HFFc6 (cell line): ENCODE results near the gene PPP1R12B. TPM values are rescaled to one million over a fixed set of nuclear protein-coding genes. Genes with fewer than 3 reads are reported as not detected.
"Not testable (repeated sequence)": the region's sequence is repeated elsewhere in the genome, so short reads cannot be mapped to it uniquely, and the experiment has no call there.

Experiments used
- DNase-seq: peaks from one replicate; pipeline ENCODE4 v3.0.0-alpha.2; 2018
- H3K27ac Mint-ChIP-seq: 2 replicates; pipeline ENCODE4 v1.8.0; 2020; ENCODE audit warnings: mild to moderate bottlenecking, mixed read lengths
- H3K27me3 Mint-ChIP-seq: 2 replicates; pipeline ENCODE4 v1.8.0; 2021; ENCODE audit warnings: mild to moderate bottlenecking, moderate library complexity, mixed read lengths; ENCODE audit not compliant: insufficient read depth
- H3K36me3 Mint-ChIP-seq: 2 replicates; pipeline ENCODE4 v1.8.0; 2021; ENCODE audit warnings: low read depth, mixed read lengths
- H3K4me1 Mint-ChIP-seq: 2 replicates; pipeline ENCODE4 v1.8.0; 2020; ENCODE audit warnings: low read depth, mixed read lengths
- H3K4me3 Mint-ChIP-seq: 2 replicates; pipeline ENCODE4 v1.8.0; 2020; ENCODE audit warnings: mild to moderate bottlenecking, moderate library complexity, mixed read lengths
- H3K9me3 Mint-ChIP-seq: 2 replicates; pipeline ENCODE4 v1.8.0; 2020; ENCODE audit warnings: mild to moderate bottlenecking, mixed read lengths
- total RNA-seq, 6 experiments: library from RNA; stranded (reverse); fragmentation: NEBNext Ultra II Directional; extraction: Animal tissue kit (Norgen Biotek cat#: 25700); gene quantifications; 2 replicates in 1 of 6; 3 replicates in 5 of 6; pipeline ENCODE4 v1.2.3, GENCODE V29; 2021
- TF ChIP-seq, protein P1 (sequence below): fragments of 200-600 bp; sonication (generic); IDR thresholded peaks from 2 replicates; pipeline ENCODE4 v1.5.0; 2021; ENCODE audit warnings: antibody characterized with exemption, mild to moderate bottlenecking

The PPP1R12B gene
- total RNA-seq, 6 experiments from 2014 or later = 5.3 to 9.9 (median 6.9) TPM

DNA sequence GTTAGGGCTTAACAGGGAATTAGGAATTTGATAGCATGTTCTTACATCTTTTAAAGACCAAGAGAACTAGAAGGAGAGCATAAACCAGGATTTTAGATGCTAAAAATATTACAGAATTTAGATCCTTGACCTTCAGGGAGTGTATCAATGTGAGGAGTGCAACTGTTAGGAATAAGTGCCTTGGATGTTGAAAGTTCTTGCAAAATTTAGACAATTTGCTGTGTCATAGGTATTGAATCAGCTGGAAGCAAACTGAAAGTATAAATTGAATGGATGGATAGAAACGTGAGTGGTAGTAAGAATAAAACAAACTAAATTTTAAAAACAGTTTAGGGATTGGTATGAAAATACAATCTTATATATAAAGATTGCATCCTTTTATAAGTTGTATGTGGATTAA lies 27.7 kb downstream of the PPP1R12B start:
- no peak for DNase-seq
- TF ChIP-seq, protein P1, sequence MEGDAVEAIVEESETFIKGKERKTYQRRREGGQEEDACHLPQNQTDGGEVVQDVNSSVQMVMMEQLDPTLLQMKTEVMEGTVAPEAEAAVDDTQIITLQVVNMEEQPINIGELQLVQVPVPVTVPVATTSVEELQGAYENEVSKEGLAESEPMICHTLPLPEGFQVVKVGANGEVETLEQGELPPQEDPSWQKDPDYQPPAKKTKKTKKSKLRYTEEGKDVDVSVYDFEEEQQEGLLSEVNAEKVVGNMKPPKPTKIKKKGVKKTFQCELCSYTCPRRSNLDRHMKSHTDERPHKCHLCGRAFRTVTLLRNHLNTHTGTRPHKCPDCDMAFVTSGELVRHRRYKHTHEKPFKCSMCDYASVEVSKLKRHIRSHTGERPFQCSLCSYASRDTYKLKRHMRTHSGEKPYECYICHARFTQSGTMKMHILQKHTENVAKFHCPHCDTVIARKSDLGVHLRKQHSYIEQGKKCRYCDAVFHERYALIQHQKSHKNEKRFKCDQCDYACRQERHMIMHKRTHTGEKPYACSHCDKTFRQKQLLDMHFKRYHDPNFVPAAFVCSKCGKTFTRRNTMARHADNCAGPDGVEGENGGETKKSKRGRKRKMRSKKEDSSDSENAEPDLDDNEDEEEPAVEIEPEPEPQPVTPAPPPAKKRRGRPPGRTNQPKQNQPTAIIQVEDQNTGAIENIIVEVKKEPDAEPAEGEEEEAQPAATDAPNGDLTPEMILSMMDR = no peak
- peak overlapping the region; percentile 42 for H3K4me3 Mint-ChIP-seq
- no peaks in the 10 kb centered on the region for H3K9me3 Mint-ChIP-seq
- no peaks in the 10 kb centered on the region for H3K27me3 Mint-ChIP-seq
- H3K4me1 Mint-ChIP-seq = peaks cover 22% of the 10 kb centered on the region
- H3K36me3 Mint-ChIP-seq = peaks cover 14% of the 10 kb centered on the region
- peak overlapping the region; percentile 37; the same call in 1 of the 2 replicates for H3K27ac Mint-ChIP-seq

DNA sequence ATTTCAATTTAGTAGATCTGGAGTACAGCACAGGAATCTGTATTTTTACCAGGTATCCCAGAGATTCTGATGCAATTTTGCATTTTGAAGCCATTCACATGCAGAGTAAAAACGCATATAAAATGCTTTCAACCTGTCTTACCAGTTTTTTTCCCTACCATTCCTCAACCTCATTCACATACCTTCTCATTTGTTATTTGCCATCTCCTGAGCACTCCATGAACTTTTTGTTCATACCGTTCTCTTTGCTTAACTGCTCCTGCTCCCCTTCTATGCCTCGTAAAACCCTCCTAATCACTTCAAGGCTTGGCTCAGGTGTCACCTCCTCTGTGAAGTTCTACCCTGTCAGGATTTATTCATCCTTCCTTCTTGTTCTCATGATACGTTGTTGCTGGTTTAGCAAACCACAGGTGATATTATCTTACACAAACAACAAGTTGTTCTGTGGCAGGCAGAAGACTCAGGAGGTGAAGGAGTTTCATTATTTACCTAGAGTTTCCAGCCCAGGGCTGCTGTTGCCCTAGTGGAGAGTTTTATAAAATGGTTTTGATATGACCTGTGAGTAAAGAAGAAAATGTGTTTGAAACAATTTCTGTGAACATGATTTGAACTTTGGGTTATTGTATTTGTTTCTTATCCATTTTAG lies 31.5 kb downstream of the PPP1R12B start:
- not testable (repeated sequence) for H3K27me3 Mint-ChIP-seq, H3K4me3 Mint-ChIP-seq, H3K27ac Mint-ChIP-seq, H3K9me3 Mint-ChIP-seq, DNase-seq
- TF ChIP-seq, protein P1 = peak; percentile 42
- Mint-ChIP-seq H3K36me3 (peaks cover 14% of the 10 kb centered on the region), H3K4me1 (peaks cover 22% of the 10 kb centered on the region)

DNA sequence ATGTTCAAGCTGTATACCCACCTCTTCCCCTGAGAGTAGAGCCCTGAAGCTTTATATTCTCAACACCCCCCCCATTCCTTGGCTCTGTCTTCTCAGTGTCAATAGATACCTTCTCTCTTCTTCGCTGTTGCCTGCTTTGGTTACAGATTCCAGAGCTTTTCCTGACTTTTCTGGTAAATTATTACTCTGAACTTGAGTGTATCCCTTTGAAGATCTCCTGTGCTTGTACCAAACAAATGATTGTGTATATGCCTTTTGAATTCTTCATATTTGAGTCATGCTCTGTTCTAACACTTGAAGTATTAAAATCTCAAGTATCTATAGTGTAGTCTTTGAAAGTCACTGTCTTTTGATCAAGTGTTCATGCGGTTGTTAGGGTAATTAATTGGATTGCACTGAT lies 32.0 kb downstream of the PPP1R12B start:
- DNase-seq = peak; percentile 3
- H3K36me3 Mint-ChIP-seq = peaks cover 14% of the 10 kb centered on the region
- not testable (repeated sequence) for H3K4me3 Mint-ChIP-seq, H3K27ac Mint-ChIP-seq, H3K9me3 Mint-ChIP-seq, H3K27me3 Mint-ChIP-seq
- TF ChIP-seq, protein P1 = 0 out of 2 replicates have a peak, but pooled peaks have one; percentile 3
- peaks cover 22% of the 10 kb centered on the region for H3K4me1 Mint-ChIP-seq

DNA sequence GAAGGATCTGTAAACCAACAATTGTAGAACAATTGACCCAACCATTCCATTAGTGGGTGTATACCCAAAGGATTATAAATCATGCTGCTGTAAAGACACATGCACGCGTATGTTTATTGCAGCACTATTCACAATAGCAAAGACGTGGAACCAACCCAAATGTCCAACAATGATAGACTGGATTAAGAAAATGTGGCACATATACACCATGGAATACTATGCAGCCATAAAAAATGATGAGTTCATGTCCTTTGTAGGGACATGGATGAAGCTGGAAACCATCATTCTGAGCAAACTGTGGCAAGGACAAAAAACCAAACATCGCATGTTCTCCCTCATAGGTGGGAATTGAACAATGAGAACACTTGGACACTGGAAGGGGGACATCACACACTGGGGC lies 33.4 kb downstream of the PPP1R12B start:
- not testable (repeated sequence) for H3K27ac Mint-ChIP-seq, H3K9me3 Mint-ChIP-seq, H3K4me3 Mint-ChIP-seq, H3K27me3 Mint-ChIP-seq, DNase-seq
- Mint-ChIP-seq H3K36me3 (peaks cover 14% of the 10 kb centered on the region), H3K4me1 (peaks cover 14% of the 10 kb centered on the region)

DNA sequence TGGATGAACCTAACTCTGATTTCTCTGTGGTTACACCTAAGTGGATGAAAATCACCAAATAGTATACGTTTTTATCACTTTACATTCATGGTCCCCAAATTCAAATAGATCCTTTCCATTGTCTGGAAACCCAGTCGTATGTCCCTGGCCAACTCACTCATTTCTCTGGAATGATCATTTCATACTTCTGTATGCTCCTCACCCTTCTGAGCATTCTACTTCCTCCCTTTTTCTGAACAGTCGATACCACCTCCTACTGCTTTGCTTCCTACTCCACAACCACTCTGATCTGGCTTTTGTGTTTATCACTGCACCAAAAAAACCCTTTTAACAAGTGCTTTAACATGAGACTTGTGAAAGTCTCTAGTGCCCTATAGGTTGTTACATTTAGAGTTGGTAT lies 47.3 kb downstream of the PPP1R12B start:
- peak overlapping the region; percentile 49 for H3K4me3 Mint-ChIP-seq
- peak; percentile 46 for DNase-seq
- H3K36me3 Mint-ChIP-seq, H3K9me3 Mint-ChIP-seq, H3K27me3 Mint-ChIP-seq: not testable (repeated sequence)
- H3K27ac Mint-ChIP-seq = peak overlapping the region; percentile 62
- peaks cover 22% of the 10 kb centered on the region for H3K4me1 Mint-ChIP-seq

DNA sequence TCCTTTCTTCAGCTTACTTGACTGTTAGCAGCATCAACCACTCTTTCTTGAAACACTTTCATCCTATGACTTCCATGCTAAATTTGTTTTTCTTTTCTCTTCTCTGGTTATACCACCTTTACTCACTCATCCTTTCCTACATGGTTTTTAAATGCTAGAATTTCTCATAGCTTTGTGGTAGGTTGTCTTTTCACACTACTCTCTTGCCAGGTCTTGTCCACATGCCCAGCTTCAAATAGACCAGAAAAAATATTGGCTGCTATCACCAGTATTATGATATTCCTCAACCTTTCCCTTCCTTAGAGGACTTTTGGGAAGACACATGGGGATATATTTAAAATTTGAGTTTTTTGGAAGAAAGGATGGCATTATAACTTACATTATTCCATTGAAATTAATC lies 48.8 kb downstream of the PPP1R12B start:
- no peaks in the 10 kb centered on the region for H3K9me3 Mint-ChIP-seq
- no peak overlapping the region for H3K4me3 Mint-ChIP-seq
- H3K36me3 Mint-ChIP-seq = no peaks in the 10 kb centered on the region
- H3K27me3 Mint-ChIP-seq = no peaks in the 10 kb centered on the region
- DNase-seq = no peak
- TF ChIP-seq, protein P1 = no peak
- no peak overlapping the region for H3K27ac Mint-ChIP-seq
- H3K4me1 Mint-ChIP-seq = peaks cover 22% of the 10 kb centered on the region

DNA sequence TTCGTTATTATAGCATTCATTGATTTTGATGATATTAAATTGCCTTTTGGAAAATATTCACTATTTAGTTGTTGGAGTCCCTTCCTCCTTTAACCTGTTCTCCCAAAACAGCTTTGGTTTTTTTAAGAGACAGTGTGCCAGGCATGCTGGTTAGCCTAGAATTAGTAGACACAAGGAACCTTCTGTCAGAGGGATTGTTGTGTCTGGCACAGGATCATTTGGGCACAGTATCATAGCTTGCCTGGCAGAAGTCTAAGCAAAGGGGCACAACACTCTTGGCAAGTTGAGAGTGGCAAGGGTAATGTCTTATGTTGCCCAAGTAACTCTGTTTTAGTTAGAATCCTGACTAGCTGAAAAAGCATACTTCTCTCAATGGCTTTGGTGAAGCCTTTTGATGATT lies 49.9 kb downstream of the PPP1R12B start:
- H3K4me1 Mint-ChIP-seq = peaks cover 22% of the 10 kb centered on the region
- H3K27ac Mint-ChIP-seq, H3K4me3 Mint-ChIP-seq, DNase-seq, H3K27me3 Mint-ChIP-seq, H3K9me3 Mint-ChIP-seq, H3K36me3 Mint-ChIP-seq: not testable (repeated sequence)
